ENCODE results near the gene GUCY1A2.

Gene GUCY1A2

GRCh38 chr11:106761240-106761639, 257.0 kb downstream of the GUCY1A2 start:
- DNase-seq (ENCODE audit: low read depth), result no peak
- TF ChIP-seq, protein P1, sequence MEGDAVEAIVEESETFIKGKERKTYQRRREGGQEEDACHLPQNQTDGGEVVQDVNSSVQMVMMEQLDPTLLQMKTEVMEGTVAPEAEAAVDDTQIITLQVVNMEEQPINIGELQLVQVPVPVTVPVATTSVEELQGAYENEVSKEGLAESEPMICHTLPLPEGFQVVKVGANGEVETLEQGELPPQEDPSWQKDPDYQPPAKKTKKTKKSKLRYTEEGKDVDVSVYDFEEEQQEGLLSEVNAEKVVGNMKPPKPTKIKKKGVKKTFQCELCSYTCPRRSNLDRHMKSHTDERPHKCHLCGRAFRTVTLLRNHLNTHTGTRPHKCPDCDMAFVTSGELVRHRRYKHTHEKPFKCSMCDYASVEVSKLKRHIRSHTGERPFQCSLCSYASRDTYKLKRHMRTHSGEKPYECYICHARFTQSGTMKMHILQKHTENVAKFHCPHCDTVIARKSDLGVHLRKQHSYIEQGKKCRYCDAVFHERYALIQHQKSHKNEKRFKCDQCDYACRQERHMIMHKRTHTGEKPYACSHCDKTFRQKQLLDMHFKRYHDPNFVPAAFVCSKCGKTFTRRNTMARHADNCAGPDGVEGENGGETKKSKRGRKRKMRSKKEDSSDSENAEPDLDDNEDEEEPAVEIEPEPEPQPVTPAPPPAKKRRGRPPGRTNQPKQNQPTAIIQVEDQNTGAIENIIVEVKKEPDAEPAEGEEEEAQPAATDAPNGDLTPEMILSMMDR (IDR thresholded peaks at IDR 0.05; ENCODE audit: control insufficient read depth, insufficient read depth, low read depth, low read length, missing control alignments), result no peak
- no peak overlapping the region for H3K4me3 ChIP-seq (ENCODE audit: control insufficient read depth, low read depth, low read length)

GRCh38 chr11:106748059-106748458, 270.2 kb downstream of the GUCY1A2 start:
- TF ChIP-seq, protein P1 (IDR thresholded peaks at IDR 0.05; ENCODE audit: control insufficient read depth, insufficient read depth, low read depth, low read length, missing control alignments), result no peak
- H3K4me3 ChIP-seq (ENCODE audit: control insufficient read depth, low read depth, low read length), result no peak overlapping the region
- DNase-seq (ENCODE audit: low read depth), result no peak

- no peak overlapping the region for H3K4me3 ChIP-seq (ENCODE audit: control insufficient read depth, low read depth, low read length)
- DNase-seq (ENCODE audit: low read depth), result no peak
- TF ChIP-seq, protein P1 (IDR thresholded peaks at IDR 0.05; ENCODE audit: control insufficient read depth, insufficient read depth, low read depth, low read length, missing control alignments), result no peak
Measured at GRCh38 chr11:106745941-106746340, 272.3 kb downstream of the GUCY1A2 start.

- no peak overlapping the region for H3K4me3 ChIP-seq (ENCODE audit: control insufficient read depth, low read depth, low read length)
- DNase-seq (ENCODE audit: low read depth), result no peak
- TF ChIP-seq, protein P1 (IDR thresholded peaks at IDR 0.05; ENCODE audit: control insufficient read depth, insufficient read depth, low read depth, low read length, missing control alignments), result no peak
Measured at GRCh38 chr11:106733635-106734034, 284.6 kb downstream of the GUCY1A2 start.

DNA sequence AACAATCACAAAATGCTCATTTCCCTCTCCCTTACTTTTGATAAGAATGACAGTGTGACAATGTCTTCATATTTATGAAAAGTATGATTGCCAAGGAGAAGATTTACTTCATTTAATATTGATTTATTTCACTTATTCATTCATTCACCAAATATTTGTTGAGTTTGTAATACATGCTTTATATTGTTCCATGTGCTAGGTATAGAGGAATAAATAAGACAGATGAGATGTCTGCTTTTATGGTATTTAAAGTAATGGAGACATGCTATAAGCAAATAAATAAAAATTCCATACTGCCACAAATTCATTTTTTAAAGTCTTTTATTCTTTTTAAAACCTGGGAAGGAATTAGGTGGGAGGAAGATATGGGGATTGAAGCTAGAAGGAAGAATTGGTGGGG, 289.4 kb downstream of the GUCY1A2 start:
- no peak overlapping the region for H3K4me3 ChIP-seq (ENCODE audit: control insufficient read depth, low read depth, low read length)
- TF ChIP-seq, protein P1 (IDR thresholded peaks at IDR 0.05; ENCODE audit: control insufficient read depth, insufficient read depth, low read depth, low read length, missing control alignments), result no peak
- no peak for DNase-seq (ENCODE audit: low read depth)

- DNase-seq (ENCODE audit: low read depth), result no peak
- no peak overlapping the region for H3K4me3 ChIP-seq (ENCODE audit: control insufficient read depth, low read depth, low read length)
- TF ChIP-seq, protein P1 (IDR thresholded peaks at IDR 0.05; ENCODE audit: control insufficient read depth, insufficient read depth, low read depth, low read length, missing control alignments), result no peak
Measured at GRCh38 chr11:106728379-106728778, 289.9 kb downstream of the GUCY1A2 start.

GRCh38 chr11:106727256-106727655, 291.0 kb downstream of the GUCY1A2 start:
- DNase-seq (ENCODE audit: low read depth), result no peak
- H3K4me3 ChIP-seq (ENCODE audit: control insufficient read depth, low read depth, low read length), result no peak overlapping the region
- TF ChIP-seq, protein P1 (IDR thresholded peaks at IDR 0.05; ENCODE audit: control insufficient read depth, insufficient read depth, low read depth, low read length, missing control alignments), result no peak

All from AG09309 (cell line).